ENCODE data around the gene SIX1.

GRCh38 chr14:60628892-60629291 lies 20.4 kb downstream of the SIX1 start:
- TF ChIP-seq CTCF (IDR thresholded peaks at IDR 0.05; ENCODE audit: insufficient read depth, low read length, poor library complexity, severe bottlenecking) (no peak), EZH2phosphoT487 (conservative IDR thresholded peaks at IDR 0.05; ENCODE audit: low read length) (no peak)

All from SU-DHL-6 (cell line).